ENCODE measurements around the gene COG8. TPM values are rescaled to one million over a fixed set of nuclear protein-coding genes. Genes with fewer than 3 reads are reported as not detected.
A peak's percentile ranks its signal among the peaks of the same experiment; 100 is the strongest.

Gene COG8
- polyA plus RNA-seq, 3 donors, result 11.9 to 24.1 (median 21.6) TPM

- intact Hi-C loops (cut with micrococcal nuclease), result no loop called here
- no peak overlapping the region for H3K9ac ChIP-seq (ENCODE audit: insufficient read depth, low read length, poor library complexity, severe bottlenecking)
- peaks cover 24 to 49% of the 10 kb centered on the region in 2 donors for H3K36me3 ChIP-seq (replicated peaks in 1 of 2; ENCODE audit: control insufficient read depth in 1 of 2, insufficient read depth in 2 of 2, low read length in 2 of 2)
- Mint-ChIP-seq H3K27me3 (ENCODE audit: low read depth in 3 of 3) (no peaks in the 10 kb centered on the region), H3K27ac (peak overlapping the region in 4 of 7 donors; percentile 68 to 88 (median 78)), H3K4me3 (no peak overlapping the region), H3K4me1 (peaks cover 20% of the 10 kb centered on the region), H3K9me3 (no peaks in the 10 kb centered on the region), H3K36me3 (peaks cover 32 to 41% of the 10 kb centered on the region in 2 donors)
- peaks cover 9% of the 10 kb centered on the region for H3K79me2 ChIP-seq (ENCODE audit: insufficient read depth, low read length)
- peaks cover 18 to 19% of the 10 kb centered on the region in 2 donors for H3K4me1 ChIP-seq (ENCODE audit: control insufficient read depth in 1 of 2, insufficient read depth in 2 of 2, low read length in 2 of 2)
- DNase-seq, result no peak
- H3K27me3 ChIP-seq (ENCODE audit: control insufficient read depth in 2 of 2, insufficient read depth in 2 of 2, low read length in 2 of 2), result no peaks in the 10 kb centered on the region
- TF ChIP-seq CTCF (IDR thresholded peaks at IDR 0.05), result no peak
- no peak overlapping the region for H3K4me2 ChIP-seq (replicated peaks; ENCODE audit: extremely low read depth, low read length, poor library complexity, severe bottlenecking)
- H2AFZ ChIP-seq (ENCODE audit: insufficient read depth, low read depth, low read length, poor library complexity, severe bottlenecking), result no peak overlapping the region
- H3K27ac ChIP-seq (ENCODE audit: low read depth in 1 of 2, low read length in 2 of 2), result peak overlapping the region in 1 of 2 donors; percentile 67
- no peaks in the 10 kb centered on the region for H3K9me3 ChIP-seq (replicated peaks in 1 of 2; ENCODE audit: control insufficient read depth in 1 of 2, insufficient read depth in 1 of 2, low read length in 2 of 2)
- H4K20me1 ChIP-seq (ENCODE audit: insufficient read depth, low read length), result peaks cover 3% of the 10 kb centered on the region
- 88% methylated on average over 3 of the region's 6 CpGs for WGBS (ENCODE audit: insufficient coverage)
- H3K4me3 ChIP-seq (replicated peaks in 1 of 3; ENCODE audit: low read depth in 2 of 3, low read length in 3 of 3), result no peak overlapping the region
Measured at GRCh38 chr16:69346683-69347082, 7.3 kb upstream of the COG8 start.

GRCh38 chr16:69345923-69346322, 6.6 kb upstream of the COG8 start:
- intact Hi-C loops (cut with micrococcal nuclease), result no loop called here

More at GRCh38 chr16:69345923-69346322, 6.6 kb upstream of the COG8 start:
- no peaks in the 10 kb centered on the region for H3K9me3 Mint-ChIP-seq
- no peak overlapping the region for H3K9ac ChIP-seq (ENCODE audit: insufficient read depth, low read length, poor library complexity, severe bottlenecking)
- peaks cover 3% of the 10 kb centered on the region for H4K20me1 ChIP-seq (ENCODE audit: insufficient read depth, low read length)
- H3K79me2 ChIP-seq (ENCODE audit: insufficient read depth, low read length), result peaks cover 17% of the 10 kb centered on the region
- H2AFZ ChIP-seq (ENCODE audit: insufficient read depth, low read depth, low read length, poor library complexity, severe bottlenecking), result no peak overlapping the region
- no peaks in the 10 kb centered on the region for H3K27me3 ChIP-seq (ENCODE audit: control insufficient read depth in 2 of 2, insufficient read depth in 2 of 2, low read length in 2 of 2)
- H3K4me1 ChIP-seq (ENCODE audit: control insufficient read depth in 1 of 2, insufficient read depth in 2 of 2, low read length in 2 of 2), result peaks cover 18 to 22% of the 10 kb centered on the region in 2 donors
- peaks cover 20% of the 10 kb centered on the region for H3K4me1 Mint-ChIP-seq
- H3K27ac Mint-ChIP-seq, result peak overlapping the region; percentile 36 to 89 (median 80)
- H3K27me3 Mint-ChIP-seq (ENCODE audit: low read depth in 3 of 3), result no peaks in the 10 kb centered on the region
- peak; percentile 37 to 61 (median 48) for DNase-seq
- WGBS (ENCODE audit: insufficient coverage), result no CpG with 5 or more reads among the region's 4 CpGs
- H3K27ac ChIP-seq (ENCODE audit: low read depth in 1 of 2, low read length in 2 of 2), result peak overlapping the region; percentile 26 to 67
- H3K4me3 ChIP-seq (replicated peaks in 1 of 3; ENCODE audit: low read depth in 2 of 3, low read length in 3 of 3), result no peak overlapping the region
- peaks cover 22 to 49% of the 10 kb centered on the region in 2 donors for H3K36me3 ChIP-seq (replicated peaks in 1 of 2; ENCODE audit: control insufficient read depth in 1 of 2, insufficient read depth in 2 of 2, low read length in 2 of 2)
- H3K9me3 ChIP-seq (replicated peaks in 1 of 2; ENCODE audit: control insufficient read depth in 1 of 2, insufficient read depth in 1 of 2, low read length in 2 of 2), result no peaks in the 10 kb centered on the region
- peaks cover 34 to 41% of the 10 kb centered on the region in 2 donors for H3K36me3 Mint-ChIP-seq
- TF ChIP-seq CTCF (IDR thresholded peaks at IDR 0.05), result no peak
- peak overlapping the region; percentile 17 for H3K4me2 ChIP-seq (replicated peaks; ENCODE audit: extremely low read depth, low read length, poor library complexity, severe bottlenecking)
- H3K4me3 Mint-ChIP-seq, result no peak overlapping the region
